Thyroid gland (tissue), 4 donors: ENCODE measurements around the gene SSUH2. TPM values are rescaled to one million over a fixed set of nuclear protein-coding genes. Genes with fewer than 3 reads are reported as not detected.

Source experiments
- DNase-seq, 2 donors: peaks; one replicate each; pipeline ENCODE4 v3.0.0-alpha.2; 2019
- H3K27ac ChIP-seq, 3 donors: fragments of 200-600 bp; sonication (generic); 1 replicate in 2 of 3; 2 replicates in 1 of 3; pipeline ENCODE4 v1.5.1; 2016 to 2019; ENCODE audit warnings: mild to moderate bottlenecking in 1 of 3, moderate library complexity in 1 of 3
- H3K27me3 ChIP-seq: fragments of 200-600 bp; sonication (generic); one replicate; pipeline ENCODE4 v1.5.1; 2019
- H3K36me3 ChIP-seq, 2 donors: fragments of 200-600 bp; sonication (generic); one replicate each; pipeline ENCODE4 v1.5.1; 2016 to 2019
- H3K4me1 ChIP-seq, 2 donors: fragments of 200-600 bp; sonication (generic); one replicate each; pipeline ENCODE4 v1.5.1; 2017 to 2019
- H3K4me3 ChIP-seq, 3 donors: fragments of 200-600 bp; sonication (generic); replicated peaks in 1 of 3; 1 replicate in 2 of 3; 2 replicates in 1 of 3; pipeline ENCODE4 v1.5.1; 2016; ENCODE audit warnings: mild to moderate bottlenecking in 1 of 3
- H3K9me3 ChIP-seq: fragments of 200-600 bp; sonication (generic); one replicate; pipeline ENCODE4 v1.5.1; 2017
- POLR2A ChIP-seq, 2 donors: fragments of 450-650 bp; IDR thresholded peaks; one replicate each; pipeline ENCODE4 v1.6.1; 2017; ENCODE audit warnings: antibody characterized with exemption in 2 of 2, mild to moderate bottlenecking in 2 of 2, moderate library complexity in 1 of 2
- WGBS, 2 donors: methylation state at CpG; one replicate each; pipeline ENCODE4 v1.1.5; 2017; 5-methylcytosine and 5-hydroxymethylcytosine counted together
- intact Hi-C: fragments of 100-400 bp; cut with DNase I; formaldehyde crosslinking; loops from one replicate; pipeline ENCODE4 v1.15.1; 2023
- total RNA-seq, 4 donors: library from RNA; depleted of rRNA; stranded (reverse); fragments of >200 nt; gene quantifications; one replicate each; pipeline ENCODE4 v1.2.3, GENCODE V29; 2016
- TF ChIP-seq, protein P1 (sequence below), 6 experiments: fragments of 200-600 bp in 3 of 6; fragments of 450-650 bp in 3 of 6; sonication (generic) in 3 of 6; IDR thresholded peaks; one replicate each; pipeline ENCODE4 v1.5.1; 2016 to 2019; ENCODE audit warnings: antibody characterized with exemption in 6 of 6, mild to moderate bottlenecking in 2 of 6, inconsistent platforms in 1 of 6, moderate library complexity in 1 of 6

Gene SSUH2
- total RNA-seq, 4 donors from 2014 or later = 0.11 to 1.0 (median 0.42) TPM; not detected in 1

DNA sequence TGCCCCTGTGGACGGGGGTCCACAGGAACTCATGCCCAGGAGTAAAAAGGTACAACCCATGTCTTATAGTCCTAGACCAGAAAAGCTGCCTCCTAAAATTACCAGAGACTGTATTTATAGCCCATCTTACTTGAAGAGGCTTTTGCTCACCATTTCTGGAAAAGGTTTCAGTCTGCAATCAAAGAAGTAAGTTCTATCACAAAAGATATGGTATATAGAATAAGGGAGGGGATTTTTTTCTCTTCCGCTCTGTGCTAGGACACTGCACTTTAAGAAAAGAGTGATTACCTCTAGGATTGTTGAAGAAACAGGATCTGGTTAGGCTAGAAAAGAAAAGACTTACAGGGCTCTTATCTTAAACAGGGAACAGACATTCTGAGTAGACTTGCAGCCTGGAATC lies 2.6 kb downstream of the SSUH2 start:
- Histone ChIP-seq H3K27ac (no peak overlapping the region), H3K27me3 (no peaks in the 10 kb centered on the region), H3K36me3 (no peaks in the 10 kb centered on the region), H3K4me1 (no peaks in the 10 kb centered on the region), H3K4me3 (no peak overlapping the region), H3K9me3 (no peaks in the 10 kb centered on the region)
- no peak for DNase-seq
- whole genome bisulfite sequencing, 2 donors = 86 to 98% methylated on average over 2 of the region's 2 CpGs
- no peak for TF ChIP-seq POLR2A (IDR thresholded peaks at IDR 0.05)
- TF ChIP-seq, protein P1, sequence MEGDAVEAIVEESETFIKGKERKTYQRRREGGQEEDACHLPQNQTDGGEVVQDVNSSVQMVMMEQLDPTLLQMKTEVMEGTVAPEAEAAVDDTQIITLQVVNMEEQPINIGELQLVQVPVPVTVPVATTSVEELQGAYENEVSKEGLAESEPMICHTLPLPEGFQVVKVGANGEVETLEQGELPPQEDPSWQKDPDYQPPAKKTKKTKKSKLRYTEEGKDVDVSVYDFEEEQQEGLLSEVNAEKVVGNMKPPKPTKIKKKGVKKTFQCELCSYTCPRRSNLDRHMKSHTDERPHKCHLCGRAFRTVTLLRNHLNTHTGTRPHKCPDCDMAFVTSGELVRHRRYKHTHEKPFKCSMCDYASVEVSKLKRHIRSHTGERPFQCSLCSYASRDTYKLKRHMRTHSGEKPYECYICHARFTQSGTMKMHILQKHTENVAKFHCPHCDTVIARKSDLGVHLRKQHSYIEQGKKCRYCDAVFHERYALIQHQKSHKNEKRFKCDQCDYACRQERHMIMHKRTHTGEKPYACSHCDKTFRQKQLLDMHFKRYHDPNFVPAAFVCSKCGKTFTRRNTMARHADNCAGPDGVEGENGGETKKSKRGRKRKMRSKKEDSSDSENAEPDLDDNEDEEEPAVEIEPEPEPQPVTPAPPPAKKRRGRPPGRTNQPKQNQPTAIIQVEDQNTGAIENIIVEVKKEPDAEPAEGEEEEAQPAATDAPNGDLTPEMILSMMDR (IDR thresholded peaks at IDR 0.05) = no peak
- intact Hi-C loops = no loop called here

DNA sequence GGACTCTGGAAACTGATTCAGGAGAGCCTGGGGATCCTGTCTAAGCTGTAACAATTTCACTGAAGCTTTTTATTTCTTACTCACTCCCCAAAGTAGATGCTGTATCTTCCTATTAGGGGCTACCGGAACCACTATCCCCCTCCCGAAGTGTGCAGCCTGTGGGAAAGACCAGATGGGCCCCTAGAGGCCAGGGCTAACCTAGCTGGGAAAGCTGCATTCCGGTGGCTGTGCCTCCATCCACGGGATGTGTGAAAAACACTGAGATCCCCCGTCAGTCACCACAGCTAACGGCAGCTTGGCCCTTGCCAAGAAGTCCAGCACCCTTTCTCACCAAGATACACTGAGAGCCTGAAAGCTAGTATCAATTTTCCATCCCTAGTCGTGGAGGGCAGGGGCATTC lies 3.1 kb downstream of the SSUH2 start:
- 79 to 82% methylated on average over 6 to 7 of the region's 7 CpGs for WGBS, 2 donors
- TF ChIP-seq, protein P1 (IDR thresholded peaks at IDR 0.05) = no peak
- TF ChIP-seq POLR2A (IDR thresholded peaks at IDR 0.05) = no peak
- no peaks in the 10 kb centered on the region for H3K9me3 ChIP-seq
- no peaks in the 10 kb centered on the region for H3K36me3 ChIP-seq
- intact Hi-C loops = no loop called here
- H3K4me3 ChIP-seq = no peak overlapping the region
- H3K27me3 ChIP-seq = no peaks in the 10 kb centered on the region
- no peak overlapping the region for H3K27ac ChIP-seq
- no peak for DNase-seq
- no peaks in the 10 kb centered on the region for H3K4me1 ChIP-seq

DNA sequence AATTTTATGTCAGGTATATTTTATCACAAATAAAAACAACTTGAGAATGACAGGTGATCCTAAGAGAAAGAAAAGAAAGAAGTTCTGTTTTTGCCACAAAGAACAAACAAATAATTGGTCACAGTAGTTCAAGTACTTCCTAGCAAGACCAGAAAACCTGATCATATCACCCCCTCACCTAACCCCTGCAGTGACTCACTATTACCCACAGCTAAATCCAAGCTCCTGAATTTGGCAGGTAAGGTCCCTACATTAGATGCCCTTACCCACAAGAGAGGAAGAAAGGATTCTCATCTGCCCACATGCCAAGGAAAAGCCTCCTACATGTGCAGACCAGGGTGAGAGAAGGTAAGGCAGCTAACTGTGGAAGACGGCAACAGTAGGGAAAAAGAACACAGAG lies 4.4 kb downstream of the SSUH2 start:
- Histone ChIP-seq H3K4me1 (no peaks in the 10 kb centered on the region), H3K36me3 (no peaks in the 10 kb centered on the region), H3K27me3 (no peaks in the 10 kb centered on the region), H3K4me3 (no peak overlapping the region), H3K9me3 (no peaks in the 10 kb centered on the region), H3K27ac (no peak overlapping the region)
- 98% methylated on average over 1 of the region's 1 CpG for WGBS, 2 donors
- intact Hi-C loops = no loop called here
- no peak for TF ChIP-seq POLR2A (IDR thresholded peaks at IDR 0.05)
- TF ChIP-seq, protein P1 (IDR thresholded peaks at IDR 0.05) = no peak
- no peak for DNase-seq

DNA sequence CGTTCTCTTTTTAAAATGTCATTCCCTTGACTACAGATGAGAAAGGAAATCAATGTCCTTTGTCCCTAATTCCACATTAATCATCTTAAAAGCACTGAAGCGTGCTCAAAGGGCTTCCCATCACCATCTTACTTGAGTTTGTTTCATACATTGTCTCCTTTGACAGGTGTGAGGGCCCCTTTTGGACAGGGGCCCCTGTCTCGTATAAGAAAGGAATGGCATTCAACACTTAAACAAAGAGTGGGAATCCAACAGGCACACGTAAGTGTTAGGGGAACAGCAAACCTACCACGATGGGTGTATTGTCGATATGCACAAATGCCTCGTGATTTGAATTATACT lies 5.0 kb downstream of the SSUH2 start:
- H3K9me3 ChIP-seq = no peaks in the 10 kb centered on the region
- TF ChIP-seq, protein P1 (IDR thresholded peaks at IDR 0.05) = no peak
- TF ChIP-seq POLR2A (IDR thresholded peaks at IDR 0.05) = no peak
- no peaks in the 10 kb centered on the region for H3K4me1 ChIP-seq
- H3K36me3 ChIP-seq = no peaks in the 10 kb centered on the region
- H3K27me3 ChIP-seq = no peaks in the 10 kb centered on the region
- no peak for DNase-seq
- intact Hi-C loops = no loop called here
- 82 to 87% methylated on average over 7 of the region's 7 CpGs for WGBS, 2 donors
- no peak overlapping the region for H3K27ac ChIP-seq
- no peak overlapping the region for H3K4me3 ChIP-seq

DNA sequence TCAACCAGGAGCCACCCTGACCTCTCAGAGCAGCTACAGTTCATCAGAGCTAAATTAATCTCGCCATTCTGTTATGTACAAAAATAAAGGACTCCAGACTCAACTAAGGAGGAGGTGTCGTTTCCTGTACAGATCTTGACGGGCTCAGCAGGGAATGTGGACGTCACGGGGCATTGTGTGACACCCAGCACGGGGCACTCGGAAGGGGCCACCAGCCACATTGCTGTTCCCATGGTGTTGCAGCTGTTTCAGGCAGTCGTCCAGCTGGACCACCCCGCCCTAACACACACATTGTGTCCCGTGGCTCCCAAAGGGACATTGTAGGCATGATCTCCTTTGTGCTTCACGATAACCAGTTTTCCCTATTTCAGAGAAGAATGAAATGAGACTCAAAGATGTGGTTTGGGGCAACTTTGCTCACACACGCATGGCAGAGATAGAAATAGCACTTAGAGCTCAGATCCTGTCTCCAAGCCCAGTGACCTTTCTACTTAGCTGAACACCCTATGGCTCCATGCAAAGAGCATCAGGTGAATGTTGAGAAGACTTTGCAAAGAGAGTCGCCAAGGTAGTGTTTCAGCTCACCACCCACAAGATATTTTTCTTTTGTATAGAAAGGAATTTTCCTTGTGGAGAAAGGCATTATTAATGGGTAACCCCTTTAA lies 5.5 kb downstream of the SSUH2 start:
- Histone ChIP-seq H3K36me3 (no peaks in the 10 kb centered on the region), H3K27me3 (no peaks in the 10 kb centered on the region), H3K27ac (no peak overlapping the region), H3K4me1 (no peaks in the 10 kb centered on the region), H3K9me3 (no peaks in the 10 kb centered on the region), H3K4me3 (no peak overlapping the region)
- DNase-seq = no peak
- intact Hi-C loops = no loop called here
- 76 to 83% methylated on average over 13 of the region's 13 CpGs for WGBS, 2 donors
- no peak for TF ChIP-seq POLR2A (IDR thresholded peaks at IDR 0.05)
- TF ChIP-seq, protein P1 (IDR thresholded peaks at IDR 0.05) = no peak
